ENCODE measurements around the gene PPHLN1. TPM values are rescaled to one million over a fixed set of nuclear protein-coding genes. Genes with fewer than 3 reads are reported as not detected.
A peak's percentile ranks its signal among the peaks of the same experiment; 100 is the strongest.

PPHLN1 gene
- polyA plus RNA-seq, 6 donors from 2014 or later = 152 to 193 (median 174) TPM

GRCh38 chr12:42485823-42486222 lies 159.9 kb downstream of the PPHLN1 start:
- Mint-ChIP-seq H3K27me3 (no peaks in the 10 kb centered on the region), H3K4me3 (peak overlapping the region in 1 of 8 donors; percentile 1), H3K9me3 (no peaks in the 10 kb centered on the region), H3K36me3 (no peaks in the 10 kb centered on the region), H3K4me1 (peaks cover 15 to 28% (median 26%) of the 10 kb centered on the region in 3 donors), H3K27ac (peak overlapping the region in 2 of 6 donors; percentile 46 to 47)
- ATAC-seq (ENCODE audit: low read depth in 2 of 2) (no peak), DNase-seq (no peak)

- DNase-seq (no peak), ATAC-seq (ENCODE audit: low read depth in 2 of 2) (no peak)
- H3K27ac Mint-ChIP-seq = peak overlapping the region in 2 of 6 donors; percentile 9 to 42
- H3K4me3 Mint-ChIP-seq = peak overlapping the region in 1 of 8 donors; percentile 1
- no peaks in the 10 kb centered on the region for H3K9me3 Mint-ChIP-seq
- H3K27me3 Mint-ChIP-seq = no peaks in the 10 kb centered on the region
- H3K4me1 Mint-ChIP-seq = peaks cover 10 to 22% (median 21%) of the 10 kb centered on the region in 3 donors
- H3K36me3 Mint-ChIP-seq = no peaks in the 10 kb centered on the region
Observed at GRCh38 chr12:42486407-42486806, 160.4 kb downstream of the PPHLN1 start.

GRCh38 chr12:42490261-42490842 lies 164.4 kb downstream of the PPHLN1 start:
- Mint-ChIP-seq H3K36me3 (no peaks in the 10 kb centered on the region), H3K27me3 (no peaks in the 10 kb centered on the region), H3K27ac (peak overlapping the region in 1 of 6 donors; percentile 53), H3K9me3 (no peaks in the 10 kb centered on the region), H3K4me1 (no peaks in the 10 kb centered on the region), H3K4me3 (no peak overlapping the region)
- DNase-seq (no peak), ATAC-seq (ENCODE audit: low read depth in 2 of 2) (no peak)

Other genes with a start within 250 kb of the PPHLN1 start
- 1 to 10 TPM; 4.0 to 5.8 (median 5.1) TPM for gene GXYLT1, start 181.3 kb upstream of the PPHLN1 start, polyA plus RNA-seq (ENCODE audit: low read depth in 6 of 6)
- gene YAF2, start 87.9 kb upstream of the PPHLN1 start, polyA plus RNA-seq (ENCODE audit: low read depth in 6 of 6) = 10 to 100 TPM in 3 of 6 donors, 1 to 10 TPM in 3; 7.1 to 20.9 (median 11.1) TPM
- gene ZCRB1, start 73 bp upstream of the PPHLN1 start, polyA plus RNA-seq (ENCODE audit: low read depth in 6 of 6) = 100 to 1,000 TPM in 3 of 6 donors, 10 to 100 TPM in 3; 56.7 to 129 (median 97.7) TPM